PC-3 (cell line): ENCODE data around the gene MSMP. TPM values are rescaled to one million over a fixed set of nuclear protein-coding genes. Genes with fewer than 3 reads are reported as not detected.

Source experiments
- ATAC-seq: fragments of 200-7000 bp; cut with Tn5 transposase; 2 replicates; pipeline ENCODE4 v1.9.1; 2020; ENCODE audit warnings: mild to moderate bottlenecking, moderate library complexity
- BruUV-seq: library from RNA; stranded (reverse); fragments of 400-500 nt; replicated peaks from 2 replicates; lab custom pipeline; 2021; lab: Mats Ljungman, UMichigan
- CTCF ChIA-PET: fragments of 300-600 bp; sonication (Branson Sonifier 250); formaldehyde crosslinking; loops from one replicate; lab custom pipeline; 2022; ENCODE audit warnings: antibody characterized with exemption; lab: Charles Lee
- POLR2A ChIA-PET: fragments of 300-600 bp; sonication (Branson Sonifier 250); formaldehyde crosslinking; loops from one replicate; lab custom pipeline; 2022; ENCODE audit warnings: antibody characterized with exemption; ENCODE audit not compliant: unreplicated experiment; lab: Charles Lee
- DNase-seq: peaks from one replicate; pipeline ENCODE4 v3.0.0-alpha.2; 2015
- H2AFZ ChIP-seq: fragments of 300-600 bp; sonication (generic); 2 replicates; pipeline ENCODE4 v1.6.0; 2016; ENCODE audit warnings: antibody characterized with exemption, low read length
- H3F3A ChIP-seq: fragments of 300-600 bp; sonication (generic); one replicate; pipeline ENCODE4 v1.6.0; 2017; ENCODE audit warnings: antibody characterized with exemption, low read length, control low read depth, mild to moderate bottlenecking; ENCODE audit not compliant: unreplicated experiment
- H3K27ac ChIP-seq: fragments of 300-600 bp; sonication (generic); 2 replicates; pipeline ENCODE4 v1.5.1; 2016; ENCODE audit warnings: mild to moderate bottlenecking, low read length
- H3K27me3 ChIP-seq: fragments of 300-600 bp; sonication (generic); 2 replicates; pipeline ENCODE4 v1.6.1; 2016; ENCODE audit warnings: low read length, mixed read lengths
- H3K36me3 ChIP-seq: fragments of 300-600 bp; sonication (generic); 2 replicates; pipeline ENCODE4 v1.6.1; 2016; ENCODE audit warnings: low read depth, mixed run types, low read length, mixed read lengths
- H3K4me1 ChIP-seq: fragments of 300-600 bp; sonication (generic); 2 replicates; pipeline ENCODE4 v1.5.1; 2016; ENCODE audit warnings: low read length; ENCODE audit not compliant: insufficient read depth
- H3K4me2 ChIP-seq: fragments of 300-600 bp; sonication (generic); 2 replicates; pipeline ENCODE4 v1.6.0; 2016; ENCODE audit warnings: low read length
- H3K4me3 ChIP-seq: fragments of 300-600 bp; sonication (generic); 2 replicates; pipeline ENCODE4 v1.5.1; 2016; ENCODE audit warnings: mild to moderate bottlenecking, low read length, mixed read lengths
- H3K79me2 ChIP-seq: fragments of 300-600 bp; sonication (generic); 2 replicates; pipeline ENCODE4 v1.6.1; 2017; ENCODE audit warnings: low read length, mixed read lengths
- H3K9ac ChIP-seq: fragments of 300-600 bp; sonication (generic); 2 replicates; pipeline ENCODE4 v1.6.0; 2016; ENCODE audit warnings: mild to moderate bottlenecking, low read length
- H3K9me2 ChIP-seq: fragments of 300-600 bp; sonication (generic); replicated peaks from 2 replicates; pipeline ENCODE4 v1.6.1; 2016; ENCODE audit warnings: mixed run types, low read length, mixed read lengths
- H3K9me3 ChIP-seq: fragments of 300-600 bp; sonication (generic); 2 replicates; pipeline ENCODE4 v1.6.1; 2016; ENCODE audit warnings: low read length, mixed read lengths
- H4K20me1 ChIP-seq: fragments of 300-600 bp; sonication (generic); 2 replicates; pipeline ENCODE4 v1.6.1; 2016; ENCODE audit warnings: low read length, mixed read lengths
- EZH2 ChIP-seq: fragments of 300-600 bp; sonication (generic); IDR thresholded peaks from one replicate; pipeline ENCODE4 v1.6.1; 2017; ENCODE audit warnings: antibody characterized with exemption, mild to moderate bottlenecking, low read length; ENCODE audit not compliant: unreplicated experiment
- EZH2phosphoT487 ChIP-seq: fragments of 300-600 bp; sonication (generic); IDR thresholded peaks from 2 replicates; pipeline ENCODE4 v1.6.1; 2018; ENCODE audit warnings: mild to moderate bottlenecking, antibody characterized with exemption, low read length, borderline replicate concordance
- intact Hi-C: fragments of 100-400 bp; cut with micrococcal nuclease; formaldehyde crosslinking; loops from 2 replicates; pipeline ENCODE4 v1.9.0; 2023
- total RNA-seq: library from RNA; depleted of rRNA; stranded (reverse); fragments of >200 nt; gene quantifications from 2 replicates; pipeline ENCODE4 v1.2.3, GENCODE V29; 2014
- TF ChIP-seq, protein P1 (sequence below): fragments of 300-600 bp; sonication (generic); conservative IDR thresholded peaks from 2 replicates; pipeline ENCODE4 v1.5.1; 2017; ENCODE audit warnings: antibody characterized with exemption, low read depth, mild to moderate bottlenecking, low read length

The MSMP gene
- total RNA-seq, 1 experiment from 2014 or later: 149 TPM

- Histone ChIP-seq H3K4me1 (peaks cover 54% of the 10 kb centered on the region), H4K20me1 (no peaks in the 10 kb centered on the region), H3K9me3 (no peaks in the 10 kb centered on the region), H3K4me3 (peak overlapping the region; percentile 90), H3K27ac (peak overlapping the region; percentile 84), H3K9ac (no peak overlapping the region), H3K27me3 (no peaks in the 10 kb centered on the region), H3K36me3 (peaks cover 11% of the 10 kb centered on the region; the same call in 1 of the 2 replicates), H3K4me2 (peak overlapping the region; percentile 90), H2AFZ (no peak overlapping the region), H3K79me2 (peaks cover 70% of the 10 kb centered on the region), H3F3A (no peaks in the 10 kb centered on the region), H3K9me2 (no peaks in the 10 kb centered on the region)
- no peak for DNase-seq
- ChIA-PET POLR2A (interaction anchor here (0.5 to 0.6 kb wide), 3 partner anchors 16 to 66 kb away, joined by 4 to 5 read pairs (median 5); partner anchors contain the start of gene ARHGEF39), CTCF (no interaction called here)
- intact Hi-C loops: no loop called here
- TF ChIP-seq EZH2phosphoT487 (no peak), EZH2 (no peak)
- TF ChIP-seq, protein P1, sequence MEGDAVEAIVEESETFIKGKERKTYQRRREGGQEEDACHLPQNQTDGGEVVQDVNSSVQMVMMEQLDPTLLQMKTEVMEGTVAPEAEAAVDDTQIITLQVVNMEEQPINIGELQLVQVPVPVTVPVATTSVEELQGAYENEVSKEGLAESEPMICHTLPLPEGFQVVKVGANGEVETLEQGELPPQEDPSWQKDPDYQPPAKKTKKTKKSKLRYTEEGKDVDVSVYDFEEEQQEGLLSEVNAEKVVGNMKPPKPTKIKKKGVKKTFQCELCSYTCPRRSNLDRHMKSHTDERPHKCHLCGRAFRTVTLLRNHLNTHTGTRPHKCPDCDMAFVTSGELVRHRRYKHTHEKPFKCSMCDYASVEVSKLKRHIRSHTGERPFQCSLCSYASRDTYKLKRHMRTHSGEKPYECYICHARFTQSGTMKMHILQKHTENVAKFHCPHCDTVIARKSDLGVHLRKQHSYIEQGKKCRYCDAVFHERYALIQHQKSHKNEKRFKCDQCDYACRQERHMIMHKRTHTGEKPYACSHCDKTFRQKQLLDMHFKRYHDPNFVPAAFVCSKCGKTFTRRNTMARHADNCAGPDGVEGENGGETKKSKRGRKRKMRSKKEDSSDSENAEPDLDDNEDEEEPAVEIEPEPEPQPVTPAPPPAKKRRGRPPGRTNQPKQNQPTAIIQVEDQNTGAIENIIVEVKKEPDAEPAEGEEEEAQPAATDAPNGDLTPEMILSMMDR: no peak
- BruUV-seq: no TSS peak
- ATAC-seq: no peak
Measured at GRCh38 chr9:35730486-35730854, 23.6 kb downstream of the MSMP start.

- H3K4me3 ChIP-seq: peak overlapping the region; percentile 90
- ATAC-seq: peak; percentile 11
- H4K20me1 ChIP-seq: no peaks in the 10 kb centered on the region
- peak overlapping the region; percentile 84 for H3K27ac ChIP-seq
- ChIA-PET POLR2A (interaction anchor here (0.5 to 0.6 kb wide), 3 partner anchors 17 to 65 kb away, joined by 4 to 5 read pairs (median 5); partner anchors contain the start of gene ARHGEF39), CTCF (interaction anchor here (0.6 kb wide), 1 partner anchor 69 kb away, joined by 3 read pairs; no protein-coding TSS in a partner anchor)
- H3K4me1 ChIP-seq: peaks cover 54% of the 10 kb centered on the region
- peak; percentile 86 for DNase-seq
- H2AFZ ChIP-seq: no peak overlapping the region
- no peaks in the 10 kb centered on the region for H3K9me2 ChIP-seq
- H3K4me2 ChIP-seq: peak overlapping the region; percentile 90
- no TSS peak for BruUV-seq
- intact Hi-C loops: loop anchor here (2.0 kb wide), 1 partner anchor 71 kb away; the partner anchor contains the start of genes CCDC107 and RMRP
- no peak overlapping the region for H3K9ac ChIP-seq
- TF ChIP-seq, protein P1: peak; percentile 64
- TF ChIP-seq EZH2phosphoT487 (no peak), EZH2 (no peak)
- no peaks in the 10 kb centered on the region for H3F3A ChIP-seq
- peaks cover 6% of the 10 kb centered on the region; the same call in 1 of the 2 replicates for H3K36me3 ChIP-seq
- no peaks in the 10 kb centered on the region for H3K9me3 ChIP-seq
- peaks cover 70% of the 10 kb centered on the region for H3K79me2 ChIP-seq
- H3K27me3 ChIP-seq: no peaks in the 10 kb centered on the region
Measured at GRCh38 chr9:35729700-35730485, 24.2 kb downstream of the MSMP start.

GRCh38 chr9:35729101-35729500 is 25.0 kb downstream of the MSMP start:
- H3K9ac ChIP-seq: no peak overlapping the region
- no peaks in the 10 kb centered on the region for H3K27me3 ChIP-seq
- no TSS peak for BruUV-seq
- ChIA-PET CTCF (interaction anchor here (0.6 kb wide), 1 partner anchor 68 kb away, joined by 3 read pairs; no protein-coding TSS in a partner anchor), POLR2A (no interaction called here)
- H3K4me3 ChIP-seq: peak overlapping the region; percentile 90
- H3K4me1 ChIP-seq: peaks cover 50% of the 10 kb centered on the region
- intact Hi-C loops: loop anchor here (2.0 kb wide), 1 partner anchor 70 kb away; the partner anchor contains the start of genes CCDC107 and RMRP
- no peaks in the 10 kb centered on the region for H3K9me3 ChIP-seq
- H3K27ac ChIP-seq: peak overlapping the region; percentile 84
- H3K79me2 ChIP-seq: peaks cover 64% of the 10 kb centered on the region
- H3K4me2 ChIP-seq: peak overlapping the region; percentile 90
- no peaks in the 10 kb centered on the region for H3K9me2 ChIP-seq
- no peak overlapping the region for H2AFZ ChIP-seq
- H3F3A ChIP-seq: no peaks in the 10 kb centered on the region
- no peak for ATAC-seq
- H3K36me3 ChIP-seq: peaks cover 3% of the 10 kb centered on the region; the same call in 1 of the 2 replicates
- TF ChIP-seq EZH2 (no peak), EZH2phosphoT487 (no peak)
- TF ChIP-seq, protein P1: no peak
- H4K20me1 ChIP-seq: no peaks in the 10 kb centered on the region
- no peak for DNase-seq
